PFSK-1 (cell line): ENCODE measurements around the gene HOXC10.

Experiments
- POLR2AphosphoS5 ChIP-seq: IDR thresholded peaks from 2 replicates; pipeline ENCODE4 v1.6.1; 2012; ENCODE audit warnings: low read depth, mild to moderate bottlenecking, control low read depth, low read length, moderate library complexity
- REST ChIP-seq, 2 experiments: IDR thresholded peaks; 2 replicates each; pipeline versions ENCODE4 v1.6.1 to v1.8.0; 2011 to 2012; ENCODE audit warnings: low read depth in 2 of 2, low read length in 2 of 2, control low read depth in 1 of 2, inconsistent platforms in 1 of 2, mild to moderate bottlenecking in 1 of 2, moderate library complexity in 1 of 2; ENCODE audit not compliant: insufficient read depth in 1 of 2
- TAF1 ChIP-seq: IDR thresholded peaks from 2 replicates; pipeline ENCODE4 v1.6.1; 2012; ENCODE audit warnings: low read length, control low read depth, borderline replicate concordance; ENCODE audit not compliant: insufficient read depth

GRCh38 chr12:53965281-53966084, 19.5 kb upstream of the HOXC10 start:
- no peak for TF ChIP-seq REST (IDR thresholded peaks at IDR 0.05; ENCODE audit: insufficient read depth in 1 of 2, low read depth in 2 of 2, low read length in 2 of 2)
- TF ChIP-seq POLR2AphosphoS5 = no peak
- no peak for TF ChIP-seq TAF1
